Fibroblast of pulmonary artery (primary cell): Measurements from ENCODE around the gene SH3TC1.

Source experiments
- DNase-seq: peaks from one replicate; pipeline ENCODE4 v3.0.0-alpha.2; 2010; ENCODE audit warnings: low read depth
- H3K4me3 ChIP-seq: replicated peaks from 2 replicates; pipeline ENCODE4 v1.5.1; 2011; ENCODE audit warnings: low read depth, mild to moderate bottlenecking, control low read depth, low read length, moderate library complexity
- TF ChIP-seq, protein P1 (sequence below): IDR thresholded peaks from 2 replicates; pipeline ENCODE4 v1.5.1; 2011; ENCODE audit warnings: mild to moderate bottlenecking, control low read depth, low read length, inconsistent platforms; ENCODE audit errors: missing control alignments

The SH3TC1 gene

DNA sequence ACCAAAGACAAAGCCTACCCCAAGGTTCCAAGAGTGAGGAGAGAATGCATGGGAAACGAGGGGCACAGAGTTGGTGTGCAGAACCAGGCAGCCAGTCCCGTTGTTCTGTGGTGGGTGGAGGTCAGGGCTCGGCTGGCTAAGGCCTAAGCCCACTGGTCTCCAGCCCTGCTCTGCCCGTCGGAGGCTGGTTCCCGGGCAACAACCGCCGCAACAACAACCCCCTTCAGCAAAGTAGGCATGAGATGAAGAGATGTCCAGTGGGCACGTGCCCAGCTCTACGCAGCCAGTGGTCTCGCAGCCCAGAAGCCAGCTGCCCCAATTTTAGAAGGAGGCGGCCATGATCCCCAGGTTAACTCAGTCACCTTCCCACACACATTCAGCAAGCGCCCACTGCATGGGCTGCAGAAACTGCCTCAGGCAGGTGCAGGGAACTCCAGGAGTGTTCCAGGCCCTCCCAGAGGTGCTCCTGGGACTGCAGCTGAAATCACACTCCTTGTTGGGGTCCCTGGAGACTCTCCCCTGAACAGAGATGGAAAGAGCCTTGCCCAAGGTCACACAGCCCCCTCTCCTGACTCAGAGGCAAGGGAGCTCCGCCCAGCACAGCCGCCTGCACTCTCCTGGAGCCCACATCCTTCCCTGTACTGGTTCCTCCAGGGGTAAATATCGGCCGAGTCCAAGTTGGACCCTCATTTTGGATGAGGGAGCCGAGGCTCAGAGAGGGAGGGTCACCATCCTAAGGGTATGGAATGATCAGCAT is 45.1 kb downstream of the SH3TC1 start:
- DNase-seq = no peak
- no peak overlapping the region for H3K4me3 ChIP-seq
- TF ChIP-seq, protein P1, sequence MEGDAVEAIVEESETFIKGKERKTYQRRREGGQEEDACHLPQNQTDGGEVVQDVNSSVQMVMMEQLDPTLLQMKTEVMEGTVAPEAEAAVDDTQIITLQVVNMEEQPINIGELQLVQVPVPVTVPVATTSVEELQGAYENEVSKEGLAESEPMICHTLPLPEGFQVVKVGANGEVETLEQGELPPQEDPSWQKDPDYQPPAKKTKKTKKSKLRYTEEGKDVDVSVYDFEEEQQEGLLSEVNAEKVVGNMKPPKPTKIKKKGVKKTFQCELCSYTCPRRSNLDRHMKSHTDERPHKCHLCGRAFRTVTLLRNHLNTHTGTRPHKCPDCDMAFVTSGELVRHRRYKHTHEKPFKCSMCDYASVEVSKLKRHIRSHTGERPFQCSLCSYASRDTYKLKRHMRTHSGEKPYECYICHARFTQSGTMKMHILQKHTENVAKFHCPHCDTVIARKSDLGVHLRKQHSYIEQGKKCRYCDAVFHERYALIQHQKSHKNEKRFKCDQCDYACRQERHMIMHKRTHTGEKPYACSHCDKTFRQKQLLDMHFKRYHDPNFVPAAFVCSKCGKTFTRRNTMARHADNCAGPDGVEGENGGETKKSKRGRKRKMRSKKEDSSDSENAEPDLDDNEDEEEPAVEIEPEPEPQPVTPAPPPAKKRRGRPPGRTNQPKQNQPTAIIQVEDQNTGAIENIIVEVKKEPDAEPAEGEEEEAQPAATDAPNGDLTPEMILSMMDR = no peak

DNA sequence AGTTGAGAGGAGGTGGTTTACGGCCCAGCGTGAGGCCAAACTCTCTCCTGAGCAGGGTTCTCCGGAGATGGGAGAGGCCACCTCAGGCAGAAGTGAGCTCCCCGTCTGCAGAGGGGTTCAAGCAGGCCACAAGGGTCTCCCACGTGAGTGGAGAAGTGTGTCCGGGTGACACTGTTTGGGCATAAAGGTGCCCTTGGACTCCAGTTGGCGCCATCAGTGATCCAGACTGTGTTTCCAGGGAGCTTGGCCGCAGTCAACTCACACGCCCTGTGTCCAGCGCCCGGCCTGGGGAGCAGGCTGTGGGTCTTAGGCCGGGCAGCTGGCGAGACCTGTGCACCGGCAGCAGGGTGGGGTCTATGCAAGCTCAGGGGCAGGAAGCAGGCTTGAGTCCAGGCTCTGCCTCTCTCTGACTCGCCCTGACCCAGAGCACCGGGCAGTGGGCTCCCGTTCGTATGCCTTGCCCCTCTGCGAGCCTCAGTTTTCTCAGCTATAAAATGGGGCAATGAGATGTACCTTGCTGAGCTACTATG is 45.9 kb downstream of the SH3TC1 start:
- no peak overlapping the region for H3K4me3 ChIP-seq
- TF ChIP-seq, protein P1 = no peak
- no peak for DNase-seq

DNA sequence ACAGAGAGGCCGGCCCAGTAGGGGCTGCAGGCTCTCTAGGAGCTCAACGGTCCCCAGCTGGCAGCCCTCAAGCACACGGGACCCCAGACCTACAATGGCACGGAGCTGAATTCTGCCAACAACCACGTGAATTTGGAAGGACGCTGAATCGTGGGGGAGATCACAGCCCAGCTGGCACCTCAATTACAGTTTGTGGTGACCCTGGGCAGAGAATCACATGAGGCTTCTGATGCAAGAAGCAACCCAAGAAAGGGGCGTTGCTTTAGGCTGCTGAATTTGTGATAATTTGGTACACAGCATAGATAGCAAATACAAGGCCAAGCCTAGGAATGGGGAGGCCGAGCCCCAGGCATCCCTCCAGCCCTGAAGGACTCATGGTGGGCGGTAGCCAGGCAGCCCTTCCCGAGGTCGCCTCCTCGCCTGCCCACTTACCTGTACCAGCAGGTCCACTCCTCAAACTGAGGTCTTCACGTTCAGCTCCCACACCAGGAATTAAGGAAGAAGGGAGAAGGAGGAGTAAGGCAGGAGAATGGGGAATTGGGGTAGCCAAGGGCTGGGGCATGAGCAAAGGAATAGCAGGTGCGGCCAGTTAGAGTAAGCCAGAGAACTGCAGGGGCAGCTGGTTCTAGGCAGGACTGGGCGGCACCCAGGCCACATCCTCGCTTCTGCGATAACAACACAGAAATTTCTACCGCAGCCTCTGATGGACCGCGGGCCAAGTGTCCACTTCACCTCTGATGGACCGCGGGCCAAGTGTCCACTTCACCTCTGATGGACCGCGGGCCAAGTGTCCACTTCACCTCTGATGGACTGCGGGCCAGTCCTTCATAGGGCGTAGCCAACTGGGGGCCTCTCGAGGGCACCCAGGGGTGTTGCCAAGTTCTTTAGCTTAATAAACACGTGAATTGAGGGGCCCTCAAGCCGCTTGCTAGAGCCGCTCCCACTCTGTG is 47.1 kb downstream of the SH3TC1 start:
- no peak for DNase-seq
- TF ChIP-seq, protein P1 = no peak
- no peak overlapping the region for H3K4me3 ChIP-seq

DNA sequence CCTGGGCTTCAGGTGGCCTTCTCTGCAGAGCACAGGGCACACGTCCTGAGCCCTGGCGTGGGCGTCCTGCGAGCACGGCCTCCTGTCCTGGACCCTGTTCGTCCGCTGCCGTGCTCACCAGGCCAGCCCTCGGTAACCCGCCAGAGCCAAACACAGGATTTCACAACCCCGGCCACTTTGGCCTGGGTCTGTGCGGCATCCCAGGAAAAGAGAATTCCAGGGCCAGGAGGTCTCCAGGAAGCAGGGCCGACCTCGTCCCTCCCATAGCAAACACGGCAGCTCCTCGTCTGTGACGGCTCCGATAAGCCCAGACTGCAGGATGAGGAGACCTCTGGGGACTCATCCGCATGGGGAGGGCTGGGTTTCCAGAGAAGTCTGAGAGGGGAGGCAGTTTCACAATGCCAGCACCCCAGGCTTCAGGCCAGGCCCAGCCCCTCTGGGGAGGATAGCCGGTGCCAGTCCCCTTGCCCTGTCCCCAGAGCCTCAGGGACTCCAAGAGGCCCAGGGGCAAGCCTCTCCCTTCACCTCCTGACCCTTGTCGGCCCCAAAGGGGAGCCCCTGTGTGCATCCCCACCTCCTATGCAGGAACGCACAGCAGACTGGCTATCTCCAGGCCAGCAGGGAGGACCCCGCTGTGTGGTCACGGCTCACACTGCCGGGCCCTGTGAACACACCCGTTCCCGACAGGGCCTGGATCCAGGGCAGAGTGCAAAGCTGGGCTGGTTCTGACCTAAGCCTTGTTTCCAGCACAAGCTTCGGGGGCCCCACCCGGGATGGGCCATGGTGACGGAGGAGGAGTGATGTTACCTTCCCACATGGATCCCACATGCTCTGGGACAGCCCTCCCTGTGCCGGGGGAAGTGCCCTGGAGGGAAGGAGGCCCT is 48.2 kb downstream of the SH3TC1 start:
- no peak overlapping the region for H3K4me3 ChIP-seq
- TF ChIP-seq, protein P1 = no peak
- DNase-seq = peak; percentile 35

DNA sequence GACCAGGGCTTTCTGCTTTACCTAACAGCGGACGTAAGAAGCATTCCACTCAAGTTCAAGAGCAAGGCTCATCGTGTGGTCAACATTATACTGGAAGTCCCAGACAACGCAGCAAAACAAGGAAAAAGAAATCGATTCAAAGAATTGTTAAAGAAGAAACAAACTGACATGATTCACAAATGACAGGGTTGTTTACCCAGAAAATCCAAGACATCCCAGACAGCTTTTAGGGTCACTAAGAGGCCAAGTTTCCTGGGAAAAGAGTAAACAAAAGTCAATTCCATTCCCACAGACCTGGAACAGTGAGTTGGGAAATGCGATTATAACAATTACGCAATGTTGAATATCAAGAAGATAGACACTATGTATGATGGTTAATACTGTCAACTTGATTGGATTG is 49.0 kb downstream of the SH3TC1 start:
- TF ChIP-seq, protein P1 = no peak
- no peak overlapping the region for H3K4me3 ChIP-seq
- DNase-seq = peak; percentile 56

DNA sequence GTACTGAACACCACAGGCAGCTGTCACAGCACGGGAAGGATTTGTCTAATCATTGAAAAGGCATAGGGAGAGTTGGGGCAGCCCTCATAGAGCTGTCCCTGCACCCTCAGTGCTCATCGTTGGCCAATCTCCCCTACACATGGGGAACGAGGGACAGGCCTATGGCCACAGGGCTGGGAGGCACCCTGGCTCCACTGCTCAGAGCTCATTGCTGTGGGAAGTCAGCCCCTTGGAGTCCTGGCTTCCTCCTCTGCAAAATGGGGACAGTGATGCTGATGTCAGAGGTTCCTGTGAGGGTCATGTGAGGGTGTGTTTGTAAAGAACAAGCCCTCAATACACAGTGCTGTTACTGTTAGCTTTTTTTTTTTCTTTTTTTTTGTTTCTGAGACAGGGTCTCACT is 51.1 kb downstream of the SH3TC1 start:
- DNase-seq = no peak
- H3K4me3 ChIP-seq = no peak overlapping the region
- TF ChIP-seq, protein P1 = no peak
